ENCODE results near the gene PPP1R1A. TPM values are rescaled to one million over a fixed set of nuclear protein-coding genes. Genes with fewer than 3 reads are reported as not detected.
A peak's percentile ranks its signal among the peaks of the same experiment; 100 is the strongest.

The PPP1R1A gene
- total RNA-seq, 2 donors from 2014 or later = not detected

DNA sequence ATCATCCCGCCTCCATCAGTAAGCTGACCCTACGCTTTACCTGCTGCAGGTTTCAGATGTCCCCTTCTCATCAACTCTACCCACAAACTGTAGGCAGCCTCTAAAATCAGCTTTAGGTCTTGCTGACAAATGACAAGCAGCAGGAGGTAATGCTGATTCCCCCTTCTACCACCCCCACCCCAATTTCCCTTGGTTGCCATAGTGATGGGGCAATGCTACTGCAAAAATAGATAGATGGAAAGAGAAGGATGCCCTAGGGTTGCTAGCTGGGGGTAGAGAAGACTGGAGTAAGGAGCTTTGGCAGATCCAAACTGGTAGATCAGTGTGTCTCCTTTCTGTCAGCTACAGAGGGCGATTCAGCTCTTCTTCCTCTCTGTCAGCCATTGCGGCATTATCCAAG is 58.9 kb downstream of the PPP1R1A start:
- no peaks in the 10 kb centered on the region for H3K9me3 ChIP-seq (ENCODE audit: control insufficient read depth, low read length, poor library complexity, severe bottlenecking)
- no peak overlapping the region for H3K4me3 Mint-ChIP-seq
- no peak for ATAC-seq
- H3K27ac Mint-ChIP-seq = peak overlapping the region; percentile 67
- no peak for DNase-seq
- no peaks in the 10 kb centered on the region for H3K27me3 Mint-ChIP-seq
- peaks cover 24% of the 10 kb centered on the region for H3K36me3 Mint-ChIP-seq (ENCODE audit: low read depth)
- peaks cover 16% of the 10 kb centered on the region for H3K4me1 Mint-ChIP-seq

Other genes starting within 250 kb of the PPP1R1A start
- gene GPR84, start 224.2 kb downstream of the PPP1R1A start, total RNA-seq = under 1 TPM; 0.57 to 0.99 TPM
- 1 to 10 TPM; 3.4 to 5.7 TPM for gene ZNF385A, start 203.9 kb downstream of the PPP1R1A start, total RNA-seq
- gene ITGA5, start 169.4 kb downstream of the PPP1R1A start, total RNA-seq = 10 to 100 TPM; 61.6 to 71.4 TPM
- 1 to 10 TPM; 3.7 to 3.9 TPM for gene GTSF1, start 115.1 kb downstream of the PPP1R1A start, total RNA-seq
- 100 to 1,000 TPM; 127 to 136 TPM for gene NCKAP1L, start 90.9 kb downstream of the PPP1R1A start, total RNA-seq
- gene PDE1B, start 39.1 kb downstream of the PPP1R1A start, total RNA-seq = 10 to 100 TPM; 11.6 to 12.5 TPM
- gene LACRT, start 46.2 kb upstream of the PPP1R1A start, total RNA-seq = not detected
- gene DCD, start 59.7 kb upstream of the PPP1R1A start, total RNA-seq = not detected